ENCODE measurements around the gene PRKAG2.

DNA sequence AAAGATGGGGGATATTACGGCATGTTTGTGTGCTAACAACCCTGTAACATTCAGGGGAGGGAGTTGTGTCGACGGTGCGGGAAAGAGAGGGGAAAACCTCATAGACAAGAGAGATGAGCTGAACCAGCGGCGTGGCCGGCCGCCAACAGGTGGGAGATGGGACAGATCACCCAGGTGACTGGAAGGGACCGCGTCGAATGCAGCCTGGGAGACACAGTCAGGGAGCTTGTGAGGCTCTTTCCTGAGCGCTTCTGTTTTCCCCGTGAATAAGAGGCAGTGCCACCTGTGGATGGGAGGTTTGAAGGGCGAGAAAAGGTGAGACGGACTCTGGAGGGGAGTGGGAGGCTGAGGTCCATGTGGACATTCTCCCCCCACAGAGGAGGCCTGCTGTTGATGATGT, 9.9 kb upstream of the PRKAG2 start:
- TF ChIP-seq GATA3 (IDR thresholded peaks at IDR 0.05; ENCODE audit: low read depth, low read length) (no peak), GATA2 (IDR thresholded peaks at IDR 0.05; ENCODE audit: low read depth, low read length) (no peak)

Data from SH-SY5Y (cell line).